Neutrophil (primary cell): Measurements from ENCODE around the gene EYS.

Source experiments
- H3K27ac ChIP-seq: fragments of 200-600 bp; sonication (generic); 2 replicates; pipeline ENCODE4 v1.5.1; 2016; ENCODE audit warnings: mild to moderate bottlenecking, moderate library complexity
- H3K27me3 ChIP-seq: fragments of 200-600 bp; sonication (generic); 2 replicates; pipeline ENCODE4 v1.6.0; 2016; ENCODE audit warnings: mild to moderate bottlenecking
- H3K36me3 ChIP-seq: fragments of 200-600 bp; sonication (generic); 2 replicates; pipeline ENCODE4 v1.5.1; 2017
- H3K4me1 ChIP-seq, 2 experiments: fragments of 200-600 bp in 1 of 2; sonication (generic) in 1 of 2; 1 replicate in 1 of 2; 2 replicates in 1 of 2; pipeline versions ENCODE4 v1.5.1 to v1.6.1; 2013 to 2016; ENCODE audit warnings: low read depth in 1 of 2, low read length in 1 of 2, mild to moderate bottlenecking in 1 of 2, moderate library complexity in 1 of 2; ENCODE audit not compliant: control insufficient read depth in 1 of 2, insufficient read depth in 1 of 2
- H3K4me3 ChIP-seq, 2 experiments: fragments of 200-600 bp in 1 of 2; sonication (generic) in 1 of 2; 1 replicate in 1 of 2; 2 replicates in 1 of 2; pipeline ENCODE4 v1.5.1; 2013 to 2016; ENCODE audit warnings: low read depth in 1 of 2, low read length in 1 of 2, mild to moderate bottlenecking in 1 of 2, moderate library complexity in 1 of 2
- H3K9me3 ChIP-seq: fragments of 200-600 bp; sonication (generic); 2 replicates; pipeline ENCODE4 v1.5.1; 2016
- CTCF ChIP-seq: fragments of 200-600 bp; sonication (generic); IDR thresholded peaks from 2 replicates; pipeline ENCODE4 v1.5.1; 2016; ENCODE audit warnings: antibody characterized with exemption

The EYS gene

GRCh38 chr6:64589961-64590360 is 1117.1 kb downstream of the EYS start:
- Histone ChIP-seq H3K4me1 (no peaks in the 10 kb centered on the region), H3K9me3 (no peaks in the 10 kb centered on the region), H3K4me3 (no peak overlapping the region), H3K36me3 (no peaks in the 10 kb centered on the region), H3K27ac (no peak overlapping the region), H3K27me3 (no peaks in the 10 kb centered on the region)
- TF ChIP-seq CTCF = no peak

GRCh38 chr6:64580346-64580745 is 1126.7 kb downstream of the EYS start:
- Histone ChIP-seq H3K36me3 (no peaks in the 10 kb centered on the region), H3K27me3 (no peaks in the 10 kb centered on the region), H3K27ac (no peak overlapping the region), H3K4me3 (no peak overlapping the region), H3K9me3 (no peaks in the 10 kb centered on the region), H3K4me1 (no peaks in the 10 kb centered on the region)
- no peak for TF ChIP-seq CTCF

- H3K36me3 ChIP-seq = no peaks in the 10 kb centered on the region
- no peaks in the 10 kb centered on the region for H3K27me3 ChIP-seq
- no peaks in the 10 kb centered on the region for H3K4me1 ChIP-seq
- no peak for TF ChIP-seq CTCF
- H3K9me3 ChIP-seq = no peaks in the 10 kb centered on the region
- H3K27ac ChIP-seq = no peak overlapping the region
- no peak overlapping the region for H3K4me3 ChIP-seq
Measured at GRCh38 chr6:64553249-64553786, 1153.7 kb downstream of the EYS start.

- no peak for TF ChIP-seq CTCF
- no peak overlapping the region for H3K4me3 ChIP-seq
- no peaks in the 10 kb centered on the region for H3K27me3 ChIP-seq
- no peaks in the 10 kb centered on the region for H3K9me3 ChIP-seq
- no peaks in the 10 kb centered on the region for H3K4me1 ChIP-seq
- no peak overlapping the region for H3K27ac ChIP-seq
- H3K36me3 ChIP-seq = no peaks in the 10 kb centered on the region
Measured at GRCh38 chr6:64547594-64548268, 1159.3 kb downstream of the EYS start.

GRCh38 chr6:64539917-64540316 is 1167.1 kb downstream of the EYS start:
- H3K27ac ChIP-seq = no peak overlapping the region
- no peak for TF ChIP-seq CTCF
- H3K9me3 ChIP-seq = no peaks in the 10 kb centered on the region
- no peaks in the 10 kb centered on the region for H3K27me3 ChIP-seq
- H3K4me1 ChIP-seq = no peaks in the 10 kb centered on the region
- H3K36me3 ChIP-seq = no peaks in the 10 kb centered on the region
- H3K4me3 ChIP-seq = no peak overlapping the region
